Heart right ventricle (tissue), 16 donors: ENCODE measurements around the gene WDFY4. TPM values are rescaled to one million over a fixed set of nuclear protein-coding genes. Genes with fewer than 3 reads are reported as not detected.
A peak's percentile ranks its signal among the peaks of the same experiment; 100 is the strongest.

ENCODE experiments used
- ATAC-seq, 8 donors: fragments of 200-7000 bp; cut with Tn5 transposase; one replicate each; pipeline ENCODE4 v1.9.1; 2020; ENCODE audit warnings: mild to moderate bottlenecking in 8 of 8, moderate library complexity in 8 of 8, moderate number of reproducible peaks in 1 of 8
- DNase-seq, 2 donors: peaks; one replicate each; pipeline ENCODE4 v3.0.0-alpha.2; 2020
- H3K27ac ChIP-seq, 10 donors: fragments of 200-600 bp; sonication (generic) in 2 of 10; one replicate each; pipeline versions ENCODE4 v1.5.0 to v1.8.0; 2020 to 2022; ENCODE audit warnings: mild to moderate bottlenecking in 3 of 10
- H3K27me3 ChIP-seq, 7 donors: fragments of 200-600 bp; one replicate each; pipeline ENCODE4 v1.8.0; 2021 to 2022; ENCODE audit warnings: mild to moderate bottlenecking in 2 of 7
- H3K36me3 ChIP-seq, 9 donors: fragments of 200-600 bp; sonication (generic) in 1 of 9; one replicate each; pipeline versions ENCODE4 v1.5.0 to v1.8.0; 2020 to 2022; ENCODE audit warnings: mild to moderate bottlenecking in 2 of 9
- H3K4me1 ChIP-seq, 9 donors: fragments of 200-600 bp; sonication (generic) in 1 of 9; one replicate each; pipeline versions ENCODE4 v1.5.0 to v1.8.0; 2020 to 2022; ENCODE audit warnings: mild to moderate bottlenecking in 4 of 9
- H3K4me3 ChIP-seq, 10 donors: fragments of 200-600 bp; sonication (generic) in 2 of 10; one replicate each; pipeline versions ENCODE4 v1.5.0 to v1.8.0; 2020 to 2022; ENCODE audit warnings: mild to moderate bottlenecking in 7 of 10, moderate library complexity in 2 of 10
- H3K9me3 ChIP-seq, 11 donors: fragments of 200-600 bp in 10 of 11; sonication (generic) in 2 of 11; one replicate each; pipeline versions ENCODE4 v1.5.0 to v1.8.0; 2013 to 2022; ENCODE audit warnings: mild to moderate bottlenecking in 2 of 11, control low read depth in 1 of 11, moderate library complexity in 1 of 11
- WGBS, 2 donors: extraction: QIAGEN DNeasy Blood & Tissue Kit; methylation state at CpG; one replicate each; pipeline ENCODE4 v1.1.7; 2013; ENCODE audit warnings: inconsistent platforms in 1 of 2; 5-methylcytosine and 5-hydroxymethylcytosine counted together
- intact Hi-C, 10 donors: fragments of 100-400 bp; cut with DNase I; formaldehyde crosslinking; loops; one replicate each; pipeline versions ENCODE4 v1.11.1 to v1.14.2; 2022
- polyA plus RNA-seq, 2 donors: library from polyadenylated mRNA; stranded (reverse); fragments of 200-250 nt; gene quantifications; one replicate each; pipeline ENCODE4 v1.2.3, GENCODE V29; 2013
- total RNA-seq, 10 donors: library from RNA; stranded (reverse); fragmentation: NEBNext Ultra II Directional in 3 of 10; extraction: Animal tissue kit (Norgen Biotek cat#: 25700) in 3 of 10; gene quantifications; one replicate each; pipeline versions ENCODE4 v1.2.1 to v1.2.4, GENCODE V29; 2021 to 2023
- TF ChIP-seq, protein P1 (sequence below), 9 donors: fragments of 200-600 bp; sonication (generic) in 2 of 9; IDR thresholded peaks; one replicate each; pipeline versions ENCODE4 v1.5.0 to v1.8.0; 2021 to 2022; ENCODE audit warnings: antibody characterized with exemption in 9 of 9, mild to moderate bottlenecking in 5 of 9, moderate library complexity in 1 of 9
- donor health status: Arrhythmogenic right ventricular cardiomyopathy.
- donor health status: ischemic (EF 13 %, LVEDD 7.1; RV severe dilation, severe dysfunction).
- donor health status: healthy with polysubstance abuse.
- donor health status: DM: no; HTN: yes; CAD: no.
- donor health status: DM: no; HTN: no; CAD: no.
- donor health status: ischemic (EF 25% LVEDD 6.9; RV normal size, moderate dysfunction).
- donor health status: ischemic (EF 25% LVEDD 5.7; RV mildly dilated, moderate dysfunction).
- donor health status: healthy.
- donor health status: DM: yes; HTN: yes; CAD: no.
- donor health status: Ischemic cardiomyopathy.
- donor health status: ischemic (EF 35%, LVEDD 5.7; RV mildly dilated, moderate dysfunction).
- donor health status: nonischemic (EF 11% LVEDD 7.7; RV severe dilation, severe dysfunction).
- donor health status: DM: yes; HTN: yes; CAD: no.
- donor health status: PGD.
- donor health status: ischemic (EF 29% LVEDD 5.4; RV normal size, mild dysfunction).
- donor health status: nonischemic (EF 23%, LVEDD 6.1; RV moderate dilation, normal function).

The WDFY4 gene
- total and polyA plus RNA-seq, 12 donors = 0.59 to 7.4 (median 0.92) TPM

DNA sequence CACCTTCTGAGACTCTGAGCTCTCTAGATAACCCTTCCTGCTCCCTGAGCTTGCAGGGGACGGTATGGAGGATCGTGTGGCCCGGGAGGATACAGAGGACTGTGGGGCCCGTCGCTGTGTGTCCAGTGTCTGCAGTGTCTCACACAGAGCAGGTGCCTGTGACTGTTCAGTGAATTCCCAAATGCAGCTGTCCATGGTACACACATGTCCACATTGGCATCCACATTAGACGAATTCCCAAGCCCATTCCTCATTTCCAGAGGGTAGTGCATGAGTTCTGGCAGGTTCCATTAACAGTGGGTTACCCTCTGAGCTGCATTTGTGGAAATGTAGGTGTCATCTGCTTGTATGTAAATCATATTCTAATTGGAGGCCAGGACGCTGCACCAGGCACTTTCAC is 39.5 kb downstream of the WDFY4 start:
- Histone ChIP-seq H3K4me3 (no peak overlapping the region), H3K27me3 (no peaks in the 10 kb centered on the region), H3K9me3 (no peaks in the 10 kb centered on the region), H3K36me3 (peaks cover 0 to 8% (median 0%) of the 10 kb centered on the region in 9 donors), H3K4me1 (peaks cover 0 to 13% (median 0%) of the 10 kb centered on the region in 9 donors), H3K27ac (no peak overlapping the region)
- DNase-seq (no peak), ATAC-seq (peak in 1 of 8 donors; percentile 17)
- WGBS, 2 donors = 54 to 73% methylated on average over 7 of the region's 7 CpGs
- intact Hi-C loops = no loop called here
- TF ChIP-seq, protein P1, sequence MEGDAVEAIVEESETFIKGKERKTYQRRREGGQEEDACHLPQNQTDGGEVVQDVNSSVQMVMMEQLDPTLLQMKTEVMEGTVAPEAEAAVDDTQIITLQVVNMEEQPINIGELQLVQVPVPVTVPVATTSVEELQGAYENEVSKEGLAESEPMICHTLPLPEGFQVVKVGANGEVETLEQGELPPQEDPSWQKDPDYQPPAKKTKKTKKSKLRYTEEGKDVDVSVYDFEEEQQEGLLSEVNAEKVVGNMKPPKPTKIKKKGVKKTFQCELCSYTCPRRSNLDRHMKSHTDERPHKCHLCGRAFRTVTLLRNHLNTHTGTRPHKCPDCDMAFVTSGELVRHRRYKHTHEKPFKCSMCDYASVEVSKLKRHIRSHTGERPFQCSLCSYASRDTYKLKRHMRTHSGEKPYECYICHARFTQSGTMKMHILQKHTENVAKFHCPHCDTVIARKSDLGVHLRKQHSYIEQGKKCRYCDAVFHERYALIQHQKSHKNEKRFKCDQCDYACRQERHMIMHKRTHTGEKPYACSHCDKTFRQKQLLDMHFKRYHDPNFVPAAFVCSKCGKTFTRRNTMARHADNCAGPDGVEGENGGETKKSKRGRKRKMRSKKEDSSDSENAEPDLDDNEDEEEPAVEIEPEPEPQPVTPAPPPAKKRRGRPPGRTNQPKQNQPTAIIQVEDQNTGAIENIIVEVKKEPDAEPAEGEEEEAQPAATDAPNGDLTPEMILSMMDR (IDR thresholded peaks at IDR 0.05) = no peak

DNA sequence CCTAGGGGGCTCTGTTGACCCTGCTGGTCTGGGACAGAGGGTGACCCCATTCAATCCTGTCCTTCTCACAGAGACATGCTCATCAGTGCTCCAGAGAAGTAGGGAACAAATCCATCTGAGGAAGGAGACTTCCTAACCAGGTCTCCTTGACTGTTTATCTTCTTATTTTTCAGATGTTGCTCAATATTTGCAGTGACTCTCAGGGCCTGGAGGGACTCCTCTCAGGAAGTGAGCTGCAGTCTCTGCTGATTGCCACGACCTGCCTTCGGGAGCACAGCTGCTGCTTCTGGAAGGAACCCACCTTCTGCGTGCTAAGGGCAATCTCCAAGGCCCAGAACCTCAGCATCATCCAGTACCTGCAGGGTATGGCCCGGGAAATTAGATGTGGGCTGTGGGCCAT is 41.0 kb downstream of the WDFY4 start:
- Histone ChIP-seq H3K9me3 (no peaks in the 10 kb centered on the region), H3K36me3 (peaks cover 0 to 8% (median 0%) of the 10 kb centered on the region in 9 donors), H3K27ac (peak overlapping the region in 1 of 10 donors; percentile 40), H3K27me3 (no peaks in the 10 kb centered on the region), H3K4me1 (peaks cover 0 to 13% (median 0%) of the 10 kb centered on the region in 9 donors), H3K4me3 (no peak overlapping the region)
- ATAC-seq (peak in 2 of 8 donors; percentile 29 to 39), DNase-seq (no peak)
- 66 to 74% methylated on average over 4 of the region's 4 CpGs for WGBS, 2 donors
- TF ChIP-seq, protein P1 (IDR thresholded peaks at IDR 0.05) = no peak
- intact Hi-C loops = no loop called here

DNA sequence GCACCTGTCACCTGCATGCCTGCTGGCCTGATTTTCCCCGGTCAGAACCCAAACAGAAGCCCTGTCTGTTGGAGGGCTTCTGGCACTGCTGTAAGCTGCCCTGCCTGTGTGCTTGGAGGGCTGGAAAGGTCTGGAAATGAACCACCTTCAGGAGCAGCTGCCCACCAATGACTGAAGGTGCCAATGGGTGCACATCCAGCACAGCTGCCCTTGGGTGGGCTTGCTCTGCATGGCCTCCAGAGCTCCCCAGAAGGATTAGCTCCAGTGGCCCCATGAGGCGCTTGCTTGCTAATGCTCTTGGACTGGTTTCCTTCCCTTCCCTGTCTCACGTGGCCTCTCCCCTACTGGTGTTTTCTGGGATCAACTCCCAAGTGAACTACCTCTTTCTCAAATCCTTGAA is 43.2 kb downstream of the WDFY4 start:
- Histone ChIP-seq H3K4me1 (peaks cover 0 to 13% (median 0%) of the 10 kb centered on the region in 9 donors), H3K27me3 (no peaks in the 10 kb centered on the region), H3K4me3 (no peak overlapping the region), H3K9me3 (no peaks in the 10 kb centered on the region), H3K27ac (no peak overlapping the region), H3K36me3 (peaks cover 0 to 23% (median 0%) of the 10 kb centered on the region in 9 donors)
- WGBS, 2 donors = 83 to 90% methylated on average over 3 of the region's 3 CpGs
- intact Hi-C loops = no loop called here
- ATAC-seq = no peak
- TF ChIP-seq, protein P1 (IDR thresholded peaks at IDR 0.05) = no peak
- no peak for DNase-seq

DNA sequence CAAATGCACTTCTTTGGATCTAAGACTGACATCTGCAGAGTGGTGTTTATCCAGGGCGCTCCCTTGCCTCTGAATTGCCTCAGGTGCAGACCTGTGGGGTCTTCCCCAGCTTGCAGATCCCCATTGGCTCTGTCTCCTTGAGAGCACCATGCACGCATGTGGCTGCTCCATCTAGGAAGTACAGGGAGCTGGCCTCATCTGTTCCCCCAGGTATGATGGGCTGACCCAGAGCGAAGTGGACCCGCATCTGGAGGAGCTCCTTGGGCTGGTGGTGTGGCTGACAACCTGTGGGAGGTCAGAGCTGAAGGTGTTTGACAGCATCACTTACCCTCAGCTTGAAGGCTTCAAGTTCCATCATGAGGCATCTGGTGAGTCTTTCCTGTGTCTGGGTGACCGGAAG is 44.5 kb downstream of the WDFY4 start:
- intact Hi-C loops = no loop called here
- ATAC-seq = no peak
- DNase-seq = no peak
- Histone ChIP-seq H3K27me3 (no peaks in the 10 kb centered on the region), H3K36me3 (peaks cover 0 to 27% (median 0%) of the 10 kb centered on the region in 9 donors), H3K9me3 (no peaks in the 10 kb centered on the region), H3K4me3 (no peak overlapping the region), H3K27ac (no peak overlapping the region), H3K4me1 (peaks cover 0 to 13% (median 0%) of the 10 kb centered on the region in 9 donors)
- TF ChIP-seq, protein P1 (IDR thresholded peaks at IDR 0.05) = no peak
- WGBS, 2 donors = 97% methylated on average over 5 of the region's 5 CpGs
